IPS-NIHi7 (cell line): ENCODE measurements around the gene C17orf114.

ENCODE experiments used
- DNase-seq: peaks from one replicate; pipeline ENCODE4 v3.0.0; 2012; ENCODE audit warnings: mixed read lengths; ENCODE audit errors: extremely low spot score

The C17orf114 gene

DNA sequence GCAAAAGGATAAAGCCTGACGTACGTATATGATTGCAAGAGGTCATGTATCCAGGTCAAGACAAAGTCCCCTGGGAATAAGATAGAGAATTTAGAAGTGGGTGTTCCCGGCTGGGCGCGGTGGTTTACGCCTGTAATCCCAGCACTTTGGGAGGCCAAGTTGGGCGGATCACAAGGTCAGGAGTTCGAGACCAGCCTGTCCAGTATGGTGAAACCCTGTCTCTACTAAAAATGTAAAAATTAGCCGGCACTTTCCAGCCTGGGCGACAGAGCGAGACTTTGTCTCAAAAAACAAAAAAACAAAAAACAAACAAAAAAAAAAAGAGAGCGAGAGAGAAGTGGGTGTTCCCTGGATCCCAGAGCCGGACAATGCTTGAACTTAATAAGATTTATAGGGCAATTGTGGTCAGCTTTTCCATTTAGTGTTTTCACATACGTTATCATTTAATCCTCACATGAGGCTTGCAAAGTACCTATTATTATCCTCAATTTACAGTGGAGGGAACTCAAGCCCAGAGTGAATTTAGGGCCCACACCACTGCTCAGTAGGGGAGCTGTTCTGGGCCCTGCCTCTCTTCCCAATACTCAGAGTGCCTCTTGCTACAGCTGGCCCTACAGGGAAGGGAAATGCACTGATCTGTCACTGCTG is 13.8 kb downstream of the C17orf114 start:
- no peak for DNase-seq

DNA sequence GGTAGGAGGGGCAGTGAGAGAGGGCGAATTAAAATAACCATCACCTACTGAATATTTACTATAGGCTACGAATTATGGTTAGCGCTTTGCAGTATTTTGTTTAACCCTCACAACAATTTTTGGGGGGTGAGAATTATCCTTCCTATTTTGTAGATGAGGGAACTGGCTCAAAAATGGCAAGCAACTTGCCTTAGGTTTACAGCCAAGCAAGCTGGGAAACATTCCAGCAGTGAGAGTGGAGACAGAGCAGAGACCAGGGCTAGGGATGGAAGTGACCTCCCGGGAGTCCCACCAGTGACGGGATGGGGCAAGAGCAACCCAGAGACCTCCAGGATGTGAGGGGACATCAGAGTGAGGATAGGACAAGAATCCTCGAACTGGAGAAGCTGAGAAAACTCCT is 15.6 kb downstream of the C17orf114 start:
- no peak for DNase-seq

DNA sequence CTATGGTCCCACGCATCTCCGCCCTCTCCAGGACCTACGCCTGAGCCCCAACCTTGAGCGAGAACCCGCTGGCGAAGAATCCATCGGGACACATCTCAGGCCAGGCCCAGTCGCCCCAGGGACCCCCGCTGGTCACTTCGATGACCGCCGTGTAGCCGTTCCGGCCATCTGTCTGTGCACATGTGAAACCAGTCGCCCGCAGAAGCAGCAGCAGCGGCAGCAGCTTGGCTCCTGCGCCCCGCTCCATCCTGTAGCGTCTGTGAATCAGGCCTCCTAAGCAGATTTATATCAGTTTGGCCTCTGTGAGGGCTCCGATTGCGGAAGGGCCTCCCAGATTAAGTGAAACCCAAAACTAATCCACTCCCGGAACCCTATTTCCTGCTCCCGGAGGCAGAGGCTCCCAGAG is 16.0 kb downstream of the C17orf114 start, which contains the start of gene VMO1:
VMO1 (minus strand) TSS at position 259 of the 406 bp plus-strand sequence; CDS start at position 247, 12 bp downstream.
- no peak for DNase-seq

DNA sequence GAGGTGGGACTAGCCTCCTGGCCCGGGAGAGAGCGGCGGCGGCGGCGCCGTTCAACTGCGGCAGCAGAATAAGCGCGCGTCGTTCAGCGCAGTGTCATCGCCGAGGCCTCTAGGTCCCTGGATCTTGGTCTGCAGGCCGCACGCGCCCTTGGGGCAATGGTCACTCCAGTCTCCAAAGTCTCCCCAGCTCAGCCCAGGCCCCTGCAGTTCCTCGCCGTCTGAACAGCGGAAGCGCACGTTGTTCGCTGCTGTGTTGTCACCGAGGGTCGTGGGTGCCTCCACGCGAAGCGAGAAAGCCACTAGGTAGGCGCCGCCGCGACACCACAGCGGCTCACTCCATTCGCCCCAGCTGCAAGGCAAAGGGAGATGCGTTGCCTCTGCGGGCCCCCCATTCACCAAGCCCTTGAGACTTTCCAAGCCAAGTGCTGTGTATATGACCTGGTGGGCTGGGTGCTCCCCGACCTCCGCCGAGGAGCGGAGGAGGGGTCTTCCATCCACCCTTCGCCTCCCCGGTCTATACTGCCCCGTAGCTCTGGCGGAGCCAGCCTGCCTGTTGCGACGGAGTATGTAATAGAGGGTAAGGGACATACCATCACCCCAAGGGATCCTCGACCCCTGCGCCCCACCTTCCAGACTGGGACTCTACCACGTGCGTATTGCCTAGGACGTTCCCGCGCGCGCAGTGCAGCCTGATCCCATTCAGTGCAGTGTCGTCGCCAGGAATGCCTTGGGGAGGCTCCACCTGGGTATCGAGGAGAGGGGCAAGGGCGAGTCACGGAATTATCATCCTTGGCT is 16.6 kb downstream of the C17orf114 start:
- DNase-seq = no peak

DNA sequence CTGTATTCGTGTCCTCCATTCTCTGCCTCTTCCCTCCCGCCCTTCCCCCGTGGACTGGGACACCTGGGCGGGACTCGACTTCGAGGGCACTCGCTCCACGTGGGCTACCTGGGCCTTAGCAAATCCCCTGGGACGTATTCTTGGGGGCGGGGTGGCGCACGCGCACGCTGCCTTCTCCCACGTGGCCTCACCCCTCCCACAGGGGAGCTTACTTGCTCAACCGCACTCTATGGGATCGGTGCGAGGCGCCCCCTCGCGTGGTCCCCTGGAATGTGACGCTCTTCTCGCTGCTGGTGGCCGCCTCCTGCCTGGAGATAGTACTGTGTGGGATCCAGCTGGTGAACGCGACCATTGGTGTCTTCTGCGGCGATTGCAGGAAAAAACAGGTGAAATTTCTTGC is 19.5 kb downstream of the C17orf114 start:
- DNase-seq = no peak

DNA sequence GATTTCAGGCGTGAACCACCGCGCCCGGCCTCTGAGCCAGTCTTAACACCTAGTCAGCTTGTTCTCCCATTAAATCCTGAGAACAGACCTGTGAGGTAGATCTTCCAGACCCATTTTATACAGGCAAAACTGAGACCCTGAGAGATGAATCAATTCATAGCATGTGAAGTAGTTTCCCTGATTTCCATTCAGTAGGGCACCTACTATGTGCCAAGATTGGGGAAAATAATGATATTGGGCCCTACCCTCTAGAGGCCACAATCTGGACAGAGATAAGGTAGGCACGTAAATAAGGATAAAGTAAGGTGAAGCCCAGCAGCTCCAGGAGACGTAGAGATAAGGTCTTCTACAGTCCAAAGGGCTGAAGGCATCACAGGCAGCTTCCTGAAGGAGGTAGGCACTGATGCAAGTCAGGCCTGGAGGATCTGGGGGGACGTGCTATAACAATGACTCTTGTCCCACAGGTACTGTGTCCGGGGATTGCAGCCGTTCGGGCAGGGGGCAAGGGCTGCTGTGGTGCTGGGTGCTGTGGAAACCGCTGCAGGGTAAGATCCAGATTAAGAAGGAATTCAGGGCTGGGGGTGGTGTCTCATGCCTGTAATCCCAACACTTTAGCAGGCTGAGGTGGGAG is 21.7 kb downstream of the C17orf114 start:
- no peak for DNase-seq

DNA sequence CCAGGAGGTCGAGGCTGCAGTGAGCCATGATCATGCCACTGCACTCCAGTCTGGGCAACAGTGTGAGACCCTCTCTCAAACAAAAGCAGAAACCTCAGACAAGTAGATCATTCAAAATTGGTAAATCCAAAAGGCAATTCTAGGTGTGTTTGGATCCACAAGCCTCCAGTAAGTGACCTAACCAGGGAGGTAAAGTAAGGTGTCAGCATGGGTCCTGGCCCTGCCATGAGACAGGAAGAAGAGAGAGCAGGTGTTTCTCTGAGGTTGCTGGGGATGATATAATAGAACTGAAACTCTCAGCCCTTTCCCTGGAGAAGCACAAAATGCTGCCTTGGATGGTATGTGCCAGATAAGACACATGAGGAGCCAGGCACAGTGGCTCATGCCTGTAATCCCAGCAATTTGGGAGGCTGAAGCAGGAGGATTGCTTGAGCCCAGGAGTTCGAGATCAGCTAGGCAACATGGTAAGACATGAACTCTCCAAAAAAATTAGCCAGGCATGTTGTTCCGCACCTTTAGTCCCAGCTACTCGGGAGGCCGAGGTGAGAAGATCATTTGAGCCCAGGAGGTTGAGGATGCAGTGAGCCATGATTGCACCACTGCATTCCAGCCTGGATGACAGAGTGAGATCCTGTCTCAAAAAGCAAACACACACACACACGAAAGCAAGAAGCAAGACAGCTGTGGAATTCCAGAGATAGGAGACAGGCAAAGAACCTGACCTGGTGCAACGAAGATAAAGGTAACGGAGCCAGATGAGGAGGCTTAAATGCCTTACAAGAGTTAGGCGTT is 24.0 kb downstream of the C17orf114 start:
- no peak for DNase-seq

DNA sequence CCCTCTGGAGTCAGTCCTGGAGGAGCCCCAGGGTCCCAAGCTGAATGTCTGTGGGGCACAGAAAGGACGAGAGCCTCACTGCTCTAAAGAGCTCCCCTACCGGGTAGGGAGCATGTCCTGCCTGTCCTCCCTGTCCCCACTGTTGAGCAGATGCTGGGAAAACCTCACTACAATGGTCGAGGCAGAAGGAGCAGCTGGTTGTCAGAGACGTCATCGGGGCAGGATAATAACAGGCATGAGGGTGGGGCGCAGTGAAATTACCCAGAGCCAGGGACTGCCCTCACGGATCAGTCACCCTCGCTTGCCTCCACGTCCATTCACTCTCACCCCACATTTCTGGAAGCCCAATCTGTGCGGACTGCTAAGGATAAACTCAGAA is 29.9 kb downstream of the C17orf114 start:
- DNase-seq = no peak

DNA sequence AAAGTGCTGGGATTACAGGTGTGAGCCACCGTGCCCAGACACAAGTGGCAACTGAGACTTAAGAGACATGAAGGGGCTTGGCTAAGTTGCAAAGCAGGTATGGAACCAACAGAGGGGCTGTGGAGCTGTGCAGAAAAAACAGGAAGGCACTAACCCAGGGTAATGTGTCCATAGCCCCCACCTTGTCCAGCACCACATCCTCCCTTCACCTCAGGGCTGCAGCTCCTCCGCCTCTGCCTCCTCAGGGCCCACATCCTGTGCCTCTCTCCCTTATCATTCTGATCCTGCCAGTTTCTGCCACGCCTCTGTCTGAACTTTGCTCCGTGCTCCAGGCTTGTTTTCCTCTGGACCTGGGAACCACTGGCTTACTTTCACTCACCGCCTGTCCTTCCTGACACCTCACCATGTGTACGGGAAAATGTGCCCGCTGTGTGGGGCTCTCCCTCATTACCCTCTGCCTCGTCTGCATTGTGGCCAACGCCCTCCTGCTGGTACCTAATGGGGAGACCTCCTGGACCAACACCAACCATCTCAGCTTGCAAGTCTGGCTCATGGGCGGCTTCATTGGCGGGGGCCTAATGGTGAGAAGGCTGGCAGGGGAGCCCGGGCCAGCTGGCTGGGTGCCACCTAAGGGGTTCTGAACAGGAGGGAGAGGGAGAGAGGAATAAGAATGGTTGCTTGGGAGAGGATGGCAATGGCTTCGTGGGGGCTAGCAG is 30.5 kb downstream of the C17orf114 start, which contains the start of gene TM4SF5:
TM4SF5 (plus strand) TSS at position 368 of the 716 bp plus-strand sequence; CDS start at position 405, 37 bp downstream.
- DNase-seq = no peak

DNA sequence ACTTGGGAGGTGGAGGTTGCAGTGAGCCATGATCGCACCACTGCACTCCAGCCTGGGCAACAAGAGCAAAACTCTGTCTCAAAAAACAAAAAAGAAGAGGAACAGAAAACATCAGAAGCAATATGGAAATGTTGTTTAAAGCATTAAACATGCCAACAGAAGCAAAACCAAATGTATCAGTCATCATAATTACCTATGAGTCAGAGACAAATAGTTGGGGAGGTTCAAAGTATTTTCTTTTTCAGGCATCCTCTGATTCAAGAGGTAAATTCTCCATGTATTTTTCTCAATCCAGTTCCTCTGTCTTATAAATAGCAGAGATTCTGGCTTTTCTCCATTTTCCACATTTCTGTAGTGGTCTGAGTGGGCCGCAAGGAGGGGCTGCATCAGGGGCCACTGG is 32.5 kb downstream of the C17orf114 start:
- no peak for DNase-seq

DNA sequence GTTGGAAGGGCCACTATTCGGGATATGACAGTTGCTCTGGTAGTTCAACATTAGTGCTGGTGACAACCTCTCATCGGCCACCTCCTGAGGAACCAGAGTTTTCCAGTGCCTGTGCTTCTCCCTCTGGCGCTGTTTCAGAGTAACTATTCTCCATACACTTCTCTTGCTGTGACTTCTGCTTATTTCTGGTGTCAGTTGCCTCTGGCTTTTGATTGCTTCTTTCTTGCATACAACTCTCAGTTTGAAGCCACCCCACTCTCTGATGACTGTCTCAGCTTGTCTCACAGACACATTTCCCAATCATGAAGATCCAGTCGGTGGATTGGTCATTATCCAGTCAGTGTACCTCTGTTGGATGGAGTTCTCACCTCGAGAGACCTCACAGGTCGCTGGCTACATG is 33.8 kb downstream of the C17orf114 start:
- DNase-seq = no peak

DNA sequence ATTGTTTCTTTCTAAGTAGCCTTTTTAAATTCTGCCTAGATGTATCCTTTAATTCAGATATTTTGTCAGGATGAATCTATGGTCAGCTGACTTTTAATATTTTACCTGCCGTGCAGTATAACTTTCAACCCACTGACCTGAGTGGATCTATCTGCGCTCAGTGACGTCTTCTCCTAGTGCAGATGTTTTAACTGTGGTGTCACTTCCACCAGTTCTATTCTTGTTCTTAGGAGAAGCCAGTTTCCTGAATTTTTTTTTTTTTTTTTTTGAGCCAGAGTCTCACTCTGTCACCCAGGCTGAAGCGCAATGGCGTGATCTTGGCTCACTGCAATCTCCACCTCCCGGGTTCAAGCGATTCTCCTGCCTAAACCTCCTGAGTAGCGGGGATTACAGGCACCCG is 35.4 kb downstream of the C17orf114 start:
- no peak for DNase-seq

DNA sequence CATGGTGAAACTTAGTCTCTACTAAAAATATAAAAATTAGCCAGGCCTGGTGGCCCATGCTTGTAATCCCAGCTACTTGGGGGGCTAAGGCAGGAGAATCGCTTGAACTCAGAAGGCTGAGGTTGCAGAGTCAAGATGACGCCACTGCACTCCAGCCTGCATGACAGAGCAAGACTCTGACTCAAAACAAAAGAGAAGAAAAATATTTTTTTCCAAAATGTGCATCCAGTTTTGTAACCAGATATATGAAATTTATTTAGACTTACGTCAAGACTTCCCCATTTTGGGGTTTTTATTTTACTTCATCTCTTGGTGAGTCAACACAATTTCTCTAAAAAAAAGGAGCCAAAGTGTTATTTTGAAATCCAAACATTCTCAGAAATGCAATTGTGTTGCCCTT is 35.9 kb downstream of the C17orf114 start:
- no peak for DNase-seq

DNA sequence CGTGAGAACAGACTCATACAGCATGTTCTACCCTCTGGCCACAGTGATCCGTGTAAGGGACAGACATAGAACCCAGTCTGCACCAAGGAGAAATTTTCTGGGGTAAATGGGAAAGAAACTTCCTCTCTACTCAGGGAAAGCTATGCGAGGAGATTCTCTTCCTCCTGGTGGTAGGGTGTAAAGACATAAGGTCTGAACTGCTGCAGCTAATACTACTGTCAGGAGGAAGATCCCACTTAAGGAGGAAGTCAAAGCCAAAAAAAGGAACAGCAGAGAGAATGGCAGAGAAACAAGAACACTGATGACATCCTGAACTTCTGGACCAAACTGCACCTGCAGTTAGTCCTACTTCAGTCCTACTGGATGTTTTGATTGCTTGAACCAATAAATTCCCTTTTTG is 37.5 kb downstream of the C17orf114 start:
- no peak for DNase-seq

DNA sequence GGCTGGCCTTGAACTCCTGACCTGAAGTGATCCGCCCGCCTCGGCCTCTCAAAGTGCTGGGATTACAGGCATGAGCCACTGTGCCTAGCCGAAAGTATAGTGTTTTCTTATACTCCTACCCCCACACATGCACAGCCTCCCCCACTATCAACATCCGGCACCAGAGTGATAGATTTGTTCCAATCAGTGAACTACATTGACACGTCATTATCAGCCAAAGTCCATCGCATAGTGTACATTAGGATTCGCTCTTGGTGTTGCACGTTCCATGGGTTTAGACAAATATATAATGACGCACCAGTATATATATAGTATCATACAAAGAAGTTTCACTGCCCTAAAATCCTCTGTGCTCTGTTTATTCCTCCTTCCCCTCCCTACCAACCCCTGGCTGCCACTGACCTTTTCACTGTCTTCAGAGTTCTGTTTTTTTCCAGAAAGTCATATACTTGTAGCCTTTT is 42.3 kb downstream of the C17orf114 start:
- DNase-seq = no peak

DNA sequence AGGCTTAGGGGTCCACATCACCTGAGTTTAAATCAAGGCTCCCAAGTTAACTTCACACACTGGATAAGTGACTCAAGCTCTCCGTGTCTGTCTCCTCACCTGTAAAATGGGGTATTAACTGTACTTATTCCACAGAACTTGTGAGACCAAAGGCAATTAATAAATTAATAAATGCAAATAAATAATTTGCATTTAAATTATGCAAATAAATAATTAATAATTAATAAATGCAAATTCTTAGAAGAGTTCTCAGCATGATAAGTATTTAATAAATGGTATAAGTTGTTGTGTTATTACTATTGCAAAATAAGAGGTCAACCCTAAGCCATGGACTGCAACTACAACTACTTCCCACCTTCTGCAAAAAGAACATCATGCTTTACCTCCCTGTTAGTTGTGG is 48.7 kb downstream of the C17orf114 start:
- DNase-seq = no peak

DNA sequence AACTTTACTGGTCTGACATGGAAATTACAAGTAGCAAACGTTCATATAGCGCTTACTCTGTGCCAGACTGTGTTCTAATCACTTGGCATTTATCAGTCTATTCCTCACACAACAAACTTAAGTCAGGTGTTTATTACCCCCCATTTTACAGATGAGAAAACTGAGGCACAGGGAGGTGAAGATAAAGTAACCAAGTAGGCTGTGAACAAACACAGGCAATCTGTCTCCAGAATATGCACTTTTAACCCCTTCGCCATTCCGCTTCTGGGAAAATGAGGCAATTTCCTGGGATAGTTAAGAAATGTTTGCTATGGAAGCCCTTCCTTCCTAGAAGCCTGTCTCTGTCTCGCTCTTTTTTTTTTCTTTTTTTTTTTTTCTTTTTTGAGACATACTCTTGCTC is 50.2 kb downstream of the C17orf114 start:
- DNase-seq = no peak
